KOPT-K1 (cell line): Measurements from ENCODE around the gene ZNF71.

Experiments
- H3K27ac ChIP-seq: fragments of 200-600 bp; sonication (generic); 2 replicates; pipeline ENCODE4 v1.5.1; 2016; ENCODE audit warnings: antibody characterized with exemption, mild to moderate bottlenecking, low read depth, low read length; ENCODE audit not compliant: poor library complexity, severe bottlenecking
- H3K36me3 ChIP-seq: fragments of 200-600 bp; sonication (generic); 2 replicates; pipeline ENCODE4 v1.5.1; 2017; ENCODE audit warnings: antibody characterized with exemption, mild to moderate bottlenecking, low read length, moderate library complexity; ENCODE audit not compliant: insufficient read depth
- H3K9me3 ChIP-seq: fragments of 200-600 bp; sonication (generic); 2 replicates; pipeline ENCODE4 v1.5.1; 2017; ENCODE audit warnings: antibody characterized with exemption, low read length, mild to moderate bottlenecking; ENCODE audit not compliant: insufficient read depth, poor library complexity, severe bottlenecking

The ZNF71 gene

DNA sequence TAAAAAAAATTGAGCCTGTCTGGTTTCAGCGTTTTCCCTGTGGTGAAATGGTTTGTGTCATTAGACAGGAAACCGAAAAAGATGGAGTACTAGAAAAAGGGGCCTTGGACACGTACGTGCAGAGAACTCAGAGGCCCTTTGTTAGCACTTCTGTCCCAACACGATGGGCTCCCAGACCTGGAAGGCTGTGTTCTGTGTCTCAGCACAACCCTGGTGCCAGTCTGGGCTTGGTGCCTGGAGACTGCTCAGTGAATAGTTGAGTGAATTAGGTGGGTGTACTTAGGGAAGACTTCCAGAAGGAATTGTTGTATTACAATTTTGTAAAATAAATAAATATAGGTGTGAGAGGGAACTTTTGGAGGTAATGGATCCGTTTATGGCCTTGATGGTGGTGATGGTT, 8.7 kb downstream of the ZNF71 start:
- peaks cover 92% of the 10 kb centered on the region for H3K9me3 ChIP-seq
- H3K27ac ChIP-seq = no peak overlapping the region
- peaks cover 56% of the 10 kb centered on the region for H3K36me3 ChIP-seq

DNA sequence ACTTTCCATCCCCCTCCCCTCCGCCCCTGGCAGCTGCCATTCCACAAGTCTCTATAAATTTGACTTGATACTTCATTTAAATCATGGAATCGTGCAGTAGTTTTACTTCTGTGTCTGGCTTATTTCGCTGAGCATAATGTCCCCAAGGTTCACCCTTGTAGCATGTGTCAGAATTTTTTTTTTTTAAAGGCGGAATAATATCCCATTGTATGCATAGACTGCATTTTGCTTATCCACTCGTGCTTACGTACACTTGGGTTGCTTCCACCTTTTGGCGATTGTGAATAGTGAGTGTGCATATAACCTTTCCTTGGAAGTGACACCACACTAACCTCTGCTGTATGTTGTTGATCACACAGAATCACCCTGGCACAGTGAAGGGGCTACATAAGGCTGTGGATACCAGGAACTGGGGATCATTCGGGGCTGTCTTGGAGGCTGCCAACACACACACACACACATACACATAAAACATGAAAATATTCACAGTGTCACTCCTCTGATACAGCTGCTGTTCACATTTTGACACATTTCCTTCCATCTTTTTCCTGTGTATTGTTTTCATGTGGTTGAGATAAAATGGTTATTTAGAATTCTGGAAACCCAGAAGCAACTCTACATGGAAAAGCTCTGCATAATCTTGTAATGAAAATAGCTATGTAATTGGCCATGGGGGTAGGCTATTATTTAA, 13.3 kb downstream of the ZNF71 start:
- Histone ChIP-seq H3K36me3 (peaks cover 61% of the 10 kb centered on the region), H3K27ac (no peak overlapping the region), H3K9me3 (peaks cover 100% of the 10 kb centered on the region)

DNA sequence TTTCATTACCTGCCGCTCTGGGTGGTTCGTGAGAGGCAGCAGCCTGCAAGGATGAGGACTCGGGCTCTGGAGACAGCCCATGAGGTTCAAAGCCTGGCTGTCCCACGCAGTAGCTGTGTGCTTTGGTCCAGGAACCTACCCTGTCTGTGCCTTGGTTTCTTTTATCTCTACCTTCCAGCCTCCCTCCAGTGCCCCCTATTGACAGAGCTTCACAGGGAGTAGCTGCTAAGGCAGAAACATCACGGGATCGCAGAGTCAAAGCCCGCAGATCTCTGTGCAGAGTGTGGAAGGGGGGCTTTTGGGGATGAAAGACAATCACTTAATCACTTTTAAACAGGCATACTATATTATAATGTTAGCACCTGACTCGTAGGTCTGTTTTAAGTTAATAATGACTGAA, 16.2 kb downstream of the ZNF71 start:
- Histone ChIP-seq H3K9me3 (peaks cover 100% of the 10 kb centered on the region), H3K36me3 (peaks cover 56% of the 10 kb centered on the region), H3K27ac (no peak overlapping the region)

DNA sequence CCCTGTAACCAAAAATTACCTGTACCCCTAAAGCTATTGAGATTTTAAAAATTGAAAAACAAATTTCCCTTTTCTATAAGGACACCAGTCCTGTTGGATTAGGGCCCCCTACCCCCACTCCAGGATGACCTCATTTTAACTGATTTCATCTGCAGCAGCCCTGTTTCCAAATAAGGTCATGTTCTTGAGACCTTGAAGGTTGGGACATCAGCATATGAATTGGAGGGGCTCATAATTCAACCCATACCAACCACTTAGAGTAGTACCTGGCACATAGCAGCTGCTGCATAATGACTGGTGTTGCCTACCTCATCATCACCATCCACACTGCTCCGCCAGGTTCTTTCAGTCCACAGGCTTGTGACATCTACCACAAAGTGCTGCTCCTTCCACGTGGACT, 17.6 kb downstream of the ZNF71 start:
- Histone ChIP-seq H3K36me3 (peaks cover 62% of the 10 kb centered on the region), H3K27ac (no peak overlapping the region), H3K9me3 (peaks cover 100% of the 10 kb centered on the region)

DNA sequence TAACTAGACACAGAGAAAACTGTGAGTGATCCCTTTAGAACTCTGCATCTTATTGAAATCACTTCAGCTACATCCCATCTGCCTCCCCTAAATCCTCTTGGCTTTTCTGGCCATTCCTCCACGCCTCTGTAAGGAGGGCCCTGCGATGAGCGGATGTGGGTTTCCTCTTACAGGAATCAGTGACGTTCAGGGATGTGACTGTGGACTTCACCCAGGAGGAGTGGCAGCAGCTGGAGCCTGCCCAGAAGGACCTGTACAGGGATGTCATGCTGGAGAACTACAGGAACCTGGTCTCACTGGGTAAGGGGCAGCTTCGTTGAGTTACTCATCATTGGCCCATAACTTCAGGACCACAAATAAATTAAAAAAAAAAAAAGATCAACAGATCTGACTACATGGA, 18.5 kb downstream of the ZNF71 start:
- no peak overlapping the region for H3K27ac ChIP-seq
- peaks cover 63% of the 10 kb centered on the region for H3K36me3 ChIP-seq
- peaks cover 100% of the 10 kb centered on the region for H3K9me3 ChIP-seq

DNA sequence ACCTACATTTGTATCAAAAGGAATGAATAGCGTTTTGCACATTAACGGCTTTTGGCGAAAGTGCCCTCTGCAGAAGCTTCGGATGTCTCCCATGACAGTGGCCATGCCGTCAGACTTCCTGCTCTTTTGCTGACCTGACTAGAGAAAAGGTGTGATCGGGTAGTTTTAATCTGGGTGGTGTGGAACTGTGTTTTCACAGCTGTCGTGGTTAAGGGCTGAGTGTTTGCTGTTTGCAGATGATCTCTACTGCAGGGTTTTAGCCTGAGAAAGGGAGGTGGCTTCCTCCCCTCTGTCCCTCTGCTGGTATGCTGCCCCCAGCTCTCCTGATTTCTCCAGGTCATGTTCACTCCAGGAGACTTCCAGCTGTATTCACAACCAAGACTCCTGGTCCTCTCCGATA, 22.4 kb downstream of the ZNF71 start:
- H3K9me3 ChIP-seq = peaks cover 99% of the 10 kb centered on the region
- no peak overlapping the region for H3K27ac ChIP-seq
- H3K36me3 ChIP-seq = peaks cover 49% of the 10 kb centered on the region

DNA sequence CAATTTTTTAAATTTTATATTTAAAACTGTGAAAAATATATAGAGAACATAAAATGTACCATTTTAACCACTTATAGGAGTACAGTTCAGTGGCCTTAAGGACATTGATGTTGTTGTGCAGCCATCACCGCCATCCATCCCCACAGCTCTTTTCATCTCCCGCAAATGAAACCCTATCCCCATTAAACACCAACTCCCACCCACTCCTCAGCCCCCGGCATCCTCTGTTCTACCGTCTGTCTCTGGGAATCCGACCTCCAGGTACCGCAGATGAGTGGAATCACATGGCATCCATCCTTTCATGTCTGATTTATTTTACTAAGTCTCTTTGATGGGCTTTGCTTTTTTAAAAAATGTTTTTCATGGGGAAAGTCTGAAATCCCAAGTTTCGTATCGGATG, 24.0 kb downstream of the ZNF71 start:
- Histone ChIP-seq H3K36me3 (peaks cover 57% of the 10 kb centered on the region), H3K9me3 (peaks cover 99% of the 10 kb centered on the region), H3K27ac (no peak overlapping the region)

DNA sequence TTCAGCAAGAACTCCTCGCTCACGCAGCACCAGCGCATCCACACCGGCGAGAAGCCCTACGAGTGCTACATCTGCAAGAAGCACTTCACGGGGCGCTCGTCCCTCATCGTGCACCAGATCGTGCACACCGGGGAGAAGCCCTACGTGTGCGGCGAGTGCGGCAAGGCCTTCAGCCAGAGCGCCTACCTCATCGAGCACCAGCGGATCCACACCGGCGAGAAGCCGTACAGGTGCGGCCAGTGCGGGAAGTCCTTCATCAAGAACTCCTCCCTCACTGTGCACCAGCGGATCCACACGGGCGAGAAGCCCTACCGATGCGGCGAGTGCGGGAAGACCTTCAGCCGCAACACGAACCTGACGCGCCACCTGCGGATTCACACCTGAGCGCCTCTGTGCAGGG, 27.3 kb downstream of the ZNF71 start:
- Histone ChIP-seq H3K27ac (no peak overlapping the region), H3K36me3 (peaks cover 64% of the 10 kb centered on the region), H3K9me3 (peaks cover 91% of the 10 kb centered on the region)

DNA sequence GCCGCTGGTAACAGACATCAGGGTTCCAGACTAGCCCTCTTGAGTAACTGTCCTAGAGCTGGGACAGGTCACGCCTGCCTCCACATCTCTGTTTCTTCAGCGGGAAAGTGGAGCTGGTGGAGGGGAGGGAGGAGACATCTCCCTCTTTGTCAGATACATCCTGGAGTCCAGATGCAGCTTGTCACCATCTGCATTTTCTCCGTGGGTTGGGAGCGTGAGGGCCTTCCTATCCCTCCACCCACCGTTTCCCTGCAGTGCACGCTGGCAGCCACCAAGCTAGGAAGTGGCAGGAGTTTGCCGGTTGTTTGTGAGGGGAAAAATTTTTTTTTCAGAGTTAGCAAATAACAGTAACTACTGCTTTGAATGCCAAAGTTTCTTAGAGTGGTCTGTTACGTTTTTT, 27.9 kb downstream of the ZNF71 start:
- Histone ChIP-seq H3K27ac (no peak overlapping the region), H3K9me3 (peaks cover 91% of the 10 kb centered on the region), H3K36me3 (peaks cover 57% of the 10 kb centered on the region)

DNA sequence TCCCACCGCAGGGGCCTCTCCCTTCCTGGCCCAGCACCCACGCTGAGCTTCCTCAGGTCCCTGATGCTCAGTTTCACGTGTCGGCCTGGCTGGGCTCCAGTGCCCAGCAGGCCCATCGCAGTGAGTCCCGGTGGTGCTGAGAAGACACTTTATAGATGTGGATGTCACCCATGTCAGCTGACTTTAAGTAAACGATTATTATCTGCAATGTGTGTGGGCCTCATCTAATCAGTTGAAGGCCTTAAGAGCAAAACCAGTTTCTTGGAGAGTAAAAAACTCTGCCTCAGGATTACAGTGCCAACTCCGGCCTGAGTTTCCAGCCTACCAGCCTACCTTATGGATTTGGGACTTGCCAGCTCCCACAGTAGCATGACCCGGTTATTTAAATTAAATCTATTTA, 30.6 kb downstream of the ZNF71 start:
- no peak overlapping the region for H3K27ac ChIP-seq
- H3K9me3 ChIP-seq = peaks cover 88% of the 10 kb centered on the region
- H3K36me3 ChIP-seq = peaks cover 51% of the 10 kb centered on the region

DNA sequence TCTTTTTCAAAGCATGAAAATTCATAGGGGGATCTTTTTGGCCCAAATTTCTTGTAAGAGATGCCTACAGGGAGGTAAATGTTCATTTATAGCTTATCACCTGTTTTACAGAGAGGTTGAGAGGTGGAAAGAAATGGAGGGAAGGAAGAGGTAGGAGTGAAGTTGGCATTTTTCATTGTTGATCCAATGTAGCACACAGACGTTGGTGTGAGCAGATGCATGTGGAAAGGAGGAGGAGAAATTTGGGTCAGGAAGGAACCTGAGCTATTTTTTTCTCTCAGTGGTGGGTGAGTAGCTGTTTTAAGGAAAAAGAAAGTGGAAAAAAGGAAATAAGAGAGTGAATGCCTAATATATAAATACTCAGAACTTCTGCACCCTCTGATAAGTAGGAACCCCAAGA, 37.9 kb downstream of the ZNF71 start:
- Histone ChIP-seq H3K27ac (no peak overlapping the region), H3K9me3 (peaks cover 70% of the 10 kb centered on the region), H3K36me3 (no peaks in the 10 kb centered on the region)

DNA sequence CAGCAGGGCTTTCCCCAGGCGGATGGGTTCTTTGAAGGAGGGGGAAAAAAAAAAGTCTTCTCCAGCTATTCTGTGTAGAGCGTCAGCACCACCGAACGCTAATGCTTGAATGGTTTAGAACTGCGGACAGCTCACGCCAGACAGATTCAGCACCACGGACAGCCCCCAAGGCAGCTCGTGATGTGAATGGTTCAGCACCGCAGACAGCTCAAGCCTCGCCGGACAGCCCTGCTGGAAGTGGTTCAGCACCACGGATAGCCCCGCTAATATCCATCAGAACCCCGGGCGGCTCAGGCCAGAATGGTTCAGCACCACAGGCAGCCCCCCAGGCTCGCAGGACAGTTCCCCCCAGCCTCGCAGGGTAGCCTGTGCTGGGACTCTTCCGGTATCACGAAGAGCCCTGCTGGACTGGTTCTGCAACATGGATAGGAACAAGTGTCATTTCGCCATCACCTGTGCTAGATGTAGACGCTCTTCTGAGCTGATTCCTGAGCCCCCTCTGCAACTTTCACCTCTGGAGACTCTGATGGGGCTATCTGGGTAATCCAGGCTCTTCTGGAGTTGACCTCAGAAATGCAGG, 43.0 kb downstream of the ZNF71 start:
- H3K9me3 ChIP-seq = peaks cover 58% of the 10 kb centered on the region
- no peaks in the 10 kb centered on the region for H3K36me3 ChIP-seq
- no peak overlapping the region for H3K27ac ChIP-seq

DNA sequence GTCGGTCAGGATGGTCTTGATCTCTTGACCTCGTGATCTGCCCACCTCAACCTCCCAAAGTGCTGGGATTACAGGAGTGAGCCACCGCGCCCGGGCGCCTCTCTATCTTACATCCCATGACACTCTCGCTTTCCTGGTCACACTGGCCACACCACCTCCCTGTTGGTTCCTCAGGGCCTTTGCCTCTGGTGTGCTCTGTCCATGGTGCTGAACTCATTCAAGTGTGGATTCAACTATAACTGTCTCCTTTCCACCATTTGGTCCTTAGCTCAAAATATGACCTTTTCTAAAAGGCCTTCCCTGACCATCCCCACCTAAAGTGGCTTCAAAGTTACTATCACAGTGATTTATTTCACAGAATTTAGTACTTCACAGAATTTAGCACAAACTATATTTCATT, 44.1 kb downstream of the ZNF71 start:
- Histone ChIP-seq H3K36me3 (no peaks in the 10 kb centered on the region), H3K27ac (no peak overlapping the region), H3K9me3 (peaks cover 60% of the 10 kb centered on the region)

DNA sequence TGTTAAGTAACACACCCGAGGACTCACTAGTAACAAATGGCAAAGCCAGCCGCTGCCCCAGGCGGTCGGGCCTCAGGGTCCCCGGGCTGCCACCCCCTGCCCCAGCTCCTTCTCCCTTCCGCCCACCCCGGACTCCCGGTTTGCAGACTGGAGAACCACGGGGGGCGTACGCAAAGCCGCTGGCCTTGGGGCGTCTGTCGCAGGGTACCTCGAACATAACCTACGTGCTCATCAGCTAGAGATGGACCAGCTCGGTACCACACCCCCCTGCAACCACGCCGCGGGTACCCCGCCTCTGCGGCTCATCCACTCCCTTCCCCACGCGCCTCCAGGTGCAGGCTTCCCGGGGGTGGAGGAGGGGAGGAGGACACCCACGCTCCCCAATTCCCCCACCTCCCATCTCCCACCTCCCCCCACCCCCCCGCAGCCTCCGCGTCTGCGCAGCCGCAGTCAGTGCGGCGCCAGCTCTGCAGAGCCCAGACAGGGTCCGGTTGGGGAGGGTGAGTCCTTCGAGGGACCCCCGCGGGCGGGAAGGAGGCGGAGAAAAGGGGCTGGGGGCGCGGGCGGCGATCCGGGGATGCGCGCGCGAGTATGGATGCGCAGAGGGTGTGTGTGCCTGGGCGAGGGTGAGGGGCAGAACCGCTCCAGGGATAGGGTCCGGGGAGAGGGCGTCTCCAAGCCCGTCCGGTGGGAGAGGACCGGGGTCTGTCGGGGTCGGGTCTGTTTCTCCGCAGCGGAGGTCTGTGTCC, 47.8 kb downstream of the ZNF71 start, which contains the start of gene SMIM17:
Gene SMIM17 (plus strand): TSS at position 449 of the 749 bp plus-strand sequence. CDS start 2,509 bp downstream, outside the sequence.
- Histone ChIP-seq H3K36me3 (no peaks in the 10 kb centered on the region), H3K27ac (no peak within 1 kb of the TSS), H3K9me3 (peaks cover 51% of the 10 kb centered on the region)

DNA sequence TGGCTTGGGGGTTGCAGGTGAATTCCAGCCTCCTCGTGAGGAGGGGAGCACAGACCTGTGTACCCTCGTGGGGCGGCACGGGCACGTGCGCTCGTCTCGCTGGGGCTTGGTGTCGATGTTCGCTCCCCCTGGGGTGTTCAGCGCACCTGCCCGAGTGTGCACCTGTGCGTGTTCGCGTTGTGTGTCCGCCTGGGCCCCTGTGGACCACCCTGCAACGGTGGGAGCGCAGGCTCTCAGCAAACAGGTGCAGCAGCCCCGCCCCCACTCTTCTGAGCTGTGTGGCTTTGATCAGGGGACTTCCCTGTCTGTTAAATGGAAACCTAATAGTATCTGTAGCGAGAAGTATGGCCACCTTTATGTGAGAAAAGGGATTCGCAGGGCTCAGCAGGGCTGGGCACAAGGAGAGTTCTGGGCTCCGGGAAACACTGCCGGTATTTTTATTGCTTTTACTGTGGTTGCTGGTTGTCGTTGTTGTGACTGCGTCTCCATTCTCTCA, 48.4 kb downstream of the ZNF71 start:
- no peaks in the 10 kb centered on the region for H3K36me3 ChIP-seq
- no peak overlapping the region for H3K27ac ChIP-seq
- peaks cover 45% of the 10 kb centered on the region for H3K9me3 ChIP-seq
